HG03439 (cell line): ENCODE results near the gene BMP2K.

Experiments used
- ATAC-seq: cut with Tn5 transposase; IDR thresholded peaks from one replicate; pipeline ENCODE4 v1.9.1; 2021; ENCODE audit warnings: mild to moderate bottlenecking, moderate library complexity; ENCODE audit not compliant: unreplicated experiment

BMP2K gene

GRCh38 chr4:78923464-78924312, 147.5 kb downstream of the BMP2K start:
- ATAC-seq, result no peak

GRCh38 chr4:78926826-78927225, 150.7 kb downstream of the BMP2K start:
- no peak for ATAC-seq

GRCh38 chr4:78928835-78929234, 152.7 kb downstream of the BMP2K start:
- ATAC-seq, result no peak

- ATAC-seq, result no peak
Measured at GRCh38 chr4:78930016-78930629, 154.0 kb downstream of the BMP2K start.

- no peak for ATAC-seq
Measured at GRCh38 chr4:78936989-78937388, 160.8 kb downstream of the BMP2K start.

GRCh38 chr4:78937837-78938236, 161.7 kb downstream of the BMP2K start:
- ATAC-seq, result no peak

- no peak for ATAC-seq
Measured at GRCh38 chr4:78938474-78938867, 162.3 kb downstream of the BMP2K start.

- ATAC-seq, result peak; percentile 98
Measured at GRCh38 chr4:78938868-78939666, 162.9 kb downstream of the BMP2K start, which contains the start of gene PAQR3. TSS of gene PAQR3 (minus strand) at chr4:78939438. CDS start at chr4:78939224, 214 bp downstream.

- peak; percentile 19 for ATAC-seq
Measured at GRCh38 chr4:78939667-78940008, 163.5 kb downstream of the BMP2K start.

GRCh38 chr4:78940752-78941151, 164.6 kb downstream of the BMP2K start:
- ATAC-seq, result no peak

- ATAC-seq, result no peak
Measured at GRCh38 chr4:78944381-78944780, 168.2 kb downstream of the BMP2K start.

GRCh38 chr4:78945651-78946179, 169.6 kb downstream of the BMP2K start:
- no peak for ATAC-seq

- no peak for ATAC-seq
Measured at GRCh38 chr4:78949735-78950134, 173.6 kb downstream of the BMP2K start.

- ATAC-seq, result peak; percentile 75
Measured at GRCh38 chr4:78951862-78952472, 175.8 kb downstream of the BMP2K start.

GRCh38 chr4:78953231-78953630, 177.1 kb downstream of the BMP2K start:
- ATAC-seq, result no peak

GRCh38 chr4:78953769-78954666, 177.9 kb downstream of the BMP2K start:
- no peak for ATAC-seq

GRCh38 chr4:78956975-78957374, 180.8 kb downstream of the BMP2K start:
- ATAC-seq, result no peak

GRCh38 chr4:78960926-78961325, 184.8 kb downstream of the BMP2K start:
- ATAC-seq, result no peak
